ENCODE data around the gene ZDHHC8.

Gene ZDHHC8

GRCh38 chr22:20192293-20192971 is 60.8 kb downstream of the ZDHHC8 start:
- DNase-seq (ENCODE audit: low read depth in 1 of 2, low spot score in 1 of 2) = no peak

- DNase-seq (ENCODE audit: low read depth in 1 of 2, low spot score in 1 of 2) = no peak
Observed at GRCh38 chr22:20192972-20193760, 61.6 kb downstream of the ZDHHC8 start.

GRCh38 chr22:20193761-20194494 is 62.3 kb downstream of the ZDHHC8 start:
- DNase-seq (ENCODE audit: low read depth in 1 of 2, low spot score in 1 of 2) = no peak

GRCh38 chr22:20194681-20195593 is 63.3 kb downstream of the ZDHHC8 start:
- DNase-seq (ENCODE audit: low read depth in 1 of 2, low spot score in 1 of 2) = no peak

GRCh38 chr22:20196094-20196842 is 64.7 kb downstream of the ZDHHC8 start:
- no peak for DNase-seq (ENCODE audit: low read depth in 1 of 2, low spot score in 1 of 2)

All from activated T-helper 1 cell treated with anti-CD3 and anti-CD28 coated beads, Interleukin-2, amount 50 U/mL, for 16 hours (primary cell).